CD14-positive monocyte (primary cell): ENCODE measurements around the gene CX3CL1. TPM values are rescaled to one million over a fixed set of nuclear protein-coding genes. Genes with fewer than 3 reads are reported as not detected.

Experiments
- DNase-seq, 3 donors: peaks; one replicate each; pipeline ENCODE4 v3.0.0-alpha.2; 2011 to 2022
- H2AFZ ChIP-seq: 2 replicates; pipeline ENCODE4 v1.6.0; 2012; ENCODE audit warnings: mild to moderate bottlenecking, low read depth, low read length, inconsistent platforms; ENCODE audit not compliant: insufficient read depth, poor library complexity, severe bottlenecking
- H3K27ac ChIP-seq, 2 donors: 1 replicate in 1 of 2; 2 replicates in 1 of 2; pipeline ENCODE4 v1.5.1; 2012 to 2013; ENCODE audit warnings: low read length in 2 of 2, control low read depth in 1 of 2, inconsistent platforms in 1 of 2, low read depth in 1 of 2, mild to moderate bottlenecking in 1 of 2
- H3K27me3 ChIP-seq, 2 donors: one replicate each; pipeline versions ENCODE4 v1.6.0 to v1.6.1; 2011 to 2013; ENCODE audit warnings: low read length in 2 of 2; ENCODE audit not compliant: control insufficient read depth in 2 of 2, insufficient read depth in 2 of 2
- H3K36me3 ChIP-seq, 2 donors: replicated peaks in 1 of 2; 1 replicate in 1 of 2; 2 replicates in 1 of 2; pipeline versions ENCODE4 v1.5.1 to v1.6.1; 2012 to 2013; ENCODE audit warnings: low read length in 2 of 2, control low read depth in 1 of 2, inconsistent platforms in 1 of 2, mild to moderate bottlenecking in 1 of 2; ENCODE audit not compliant: insufficient read depth in 2 of 2, control insufficient read depth in 1 of 2
- H3K4me1 ChIP-seq, 2 donors: 1 replicate in 1 of 2; 2 replicates in 1 of 2; pipeline versions ENCODE4 v1.5.1 to v1.6.1; 2012 to 2013; ENCODE audit warnings: low read length in 2 of 2, control low read depth in 1 of 2, inconsistent platforms in 1 of 2, mild to moderate bottlenecking in 1 of 2, moderate library complexity in 1 of 2; ENCODE audit not compliant: insufficient read depth in 2 of 2, control insufficient read depth in 1 of 2
- H3K4me2 ChIP-seq: replicated peaks from 2 replicates; pipeline ENCODE3; 2012; ENCODE audit warnings: low read length, moderate library complexity, mild to moderate bottlenecking; ENCODE audit not compliant: poor library complexity, severe bottlenecking; ENCODE audit errors: extremely low read depth
- H3K4me3 ChIP-seq, 3 experiments: fragments of 200-600 bp in 1 of 3; sonication (generic) in 1 of 3; replicated peaks in 1 of 3; 1 replicate in 2 of 3; 2 replicates in 1 of 3; pipeline ENCODE4 v1.5.1; 2011 to 2013; ENCODE audit warnings: low read length in 3 of 3, mild to moderate bottlenecking in 3 of 3, control low read depth in 2 of 3, low read depth in 2 of 3, inconsistent platforms in 1 of 3, moderate library complexity in 1 of 3
- H3K79me2 ChIP-seq: 2 replicates; pipeline ENCODE4 v1.6.0; 2012; ENCODE audit warnings: mild to moderate bottlenecking, control low read depth, inconsistent platforms, low read length, moderate library complexity; ENCODE audit not compliant: insufficient read depth
- H3K9ac ChIP-seq: 2 replicates; pipeline ENCODE4 v1.6.0; 2017; ENCODE audit warnings: low read length, mild to moderate bottlenecking; ENCODE audit not compliant: insufficient read depth, poor library complexity, severe bottlenecking
- H3K9me3 ChIP-seq, 2 donors: replicated peaks in 1 of 2; 1 replicate in 1 of 2; 2 replicates in 1 of 2; pipeline versions ENCODE4 v1.5.1 to v1.6.1; 2012 to 2013; ENCODE audit warnings: low read length in 2 of 2, control low read depth in 1 of 2; ENCODE audit not compliant: control insufficient read depth in 1 of 2, insufficient read depth in 1 of 2
- H4K20me1 ChIP-seq: 2 replicates; pipeline ENCODE4 v1.6.0; 2012; ENCODE audit warnings: mild to moderate bottlenecking, low read length, control low read depth, moderate library complexity; ENCODE audit not compliant: insufficient read depth
- H3K27ac Mint-ChIP-seq, 7 donors: one replicate each; pipeline ENCODE4 v1.8.0; 2020; ENCODE audit warnings: mild to moderate bottlenecking in 7 of 7, mixed read lengths in 7 of 7, moderate library complexity in 6 of 7, inconsistent platforms in 2 of 7
- H3K27me3 Mint-ChIP-seq, 3 donors: one replicate each; pipeline ENCODE4 v1.8.0; 2021 to 2022; ENCODE audit warnings: low read depth in 3 of 3, mild to moderate bottlenecking in 3 of 3, mixed read lengths in 3 of 3, moderate library complexity in 3 of 3, inconsistent platforms in 1 of 3
- H3K36me3 Mint-ChIP-seq, 2 donors: one replicate each; pipeline ENCODE4 v1.8.0; 2020; ENCODE audit warnings: mixed read lengths in 2 of 2, inconsistent platforms in 1 of 2, mild to moderate bottlenecking in 1 of 2
- H3K4me1 Mint-ChIP-seq: one replicate; pipeline ENCODE4 v1.8.0; 2020; ENCODE audit warnings: mild to moderate bottlenecking, mixed read lengths
- H3K4me3 Mint-ChIP-seq, 2 donors: one replicate each; pipeline ENCODE4 v1.8.0; 2020; ENCODE audit warnings: mild to moderate bottlenecking in 2 of 2, mixed read lengths in 2 of 2, moderate library complexity in 1 of 2
- H3K9me3 Mint-ChIP-seq, 7 donors: one replicate each; pipeline ENCODE4 v1.8.0; 2020 to 2022; ENCODE audit warnings: mixed read lengths in 7 of 7, mild to moderate bottlenecking in 6 of 7, moderate library complexity in 6 of 7, inconsistent platforms in 2 of 7
- CTCF ChIP-seq: fragments of 200-600 bp; IDR thresholded peaks from one replicate; pipeline ENCODE4 v1.8.0; 2022; ENCODE audit warnings: antibody characterized with exemption, mild to moderate bottlenecking
- WGBS: methylation state at CpG from one replicate; pipeline ENCODE4 v1.1.5; 2013; ENCODE audit warnings: missing lambda C conversion rate; ENCODE audit not compliant: insufficient coverage; 5-methylcytosine and 5-hydroxymethylcytosine counted together
- intact Hi-C, 2 donors: fragments of 100-400 bp; cut with micrococcal nuclease; formaldehyde crosslinking; loops; one replicate each; pipeline versions ENCODE4 v1.15.0 to v1.15.1; 2023
- polyA plus RNA-seq, 3 donors: library from polyadenylated mRNA; depleted of rRNA in 1 of 3; unstranded in 2 of 3; stranded (reverse) in 1 of 3; fragments of 300-500 nt in 2 of 3; fragments of >200 nt in 1 of 3; fragmentation: Illumina TruSeq in 2 of 3; gene quantifications; 1 replicate in 2 of 3; 2 replicates in 1 of 3; pipeline ENCODE4 v1.2.3, GENCODE V29; 2012 to 2021

Gene CX3CL1
- polyA plus RNA-seq, 3 donors, result not detected

GRCh38 chr16:57356547-57356946 is 15.7 kb upstream of the CX3CL1 start:
- Histone ChIP-seq H3K4me2 (no peak overlapping the region), H3K79me2 (no peaks in the 10 kb centered on the region), H2AFZ (no peak overlapping the region), H3K9me3 (no peaks in the 10 kb centered on the region), H3K27me3 (peaks cover 0 to 3% of the 10 kb centered on the region in 2 donors), H3K27ac (no peak overlapping the region), H4K20me1 (no peaks in the 10 kb centered on the region), H3K36me3 (no peaks in the 10 kb centered on the region), H3K4me3 (no peak overlapping the region), H3K9ac (no peak overlapping the region), H3K4me1 (peaks cover 17 to 19% of the 10 kb centered on the region in 2 donors)
- no peaks in the 10 kb centered on the region for H3K36me3 Mint-ChIP-seq
- peak overlapping the region in 1 of 7 donors; percentile 57 for H3K27ac Mint-ChIP-seq
- TF ChIP-seq CTCF, result no peak
- H3K4me3 Mint-ChIP-seq, result no peak overlapping the region
- H3K4me1 Mint-ChIP-seq, result peaks cover 19% of the 10 kb centered on the region
- intact Hi-C loops, result no loop called here
- no peak for DNase-seq
- 70% methylated on average over 2 of the region's 4 CpGs for WGBS
- no peaks in the 10 kb centered on the region for H3K9me3 Mint-ChIP-seq
- peaks cover 10 to 19% (median 18%) of the 10 kb centered on the region in 3 donors for H3K27me3 Mint-ChIP-seq

GRCh38 chr16:57357330-57358085 is 14.8 kb upstream of the CX3CL1 start:
- WGBS, result 42% methylated on average over 7 of the region's 9 CpGs
- H3K4me2 ChIP-seq, result no peak overlapping the region
- H3K27me3 ChIP-seq, result peaks cover 0 to under 1% of the 10 kb centered on the region in 2 donors
- no peaks in the 10 kb centered on the region for H3K36me3 ChIP-seq
- no peaks in the 10 kb centered on the region for H4K20me1 ChIP-seq
- no peaks in the 10 kb centered on the region for H3K9me3 ChIP-seq
- Mint-ChIP-seq H3K9me3 (no peaks in the 10 kb centered on the region), H3K4me1 (peaks cover 19% of the 10 kb centered on the region), H3K27ac (peak overlapping the region; percentile 3 to 83 (median 57)), H3K4me3 (peak overlapping the region in 1 of 2 donors; percentile 19), H3K36me3 (no peaks in the 10 kb centered on the region), H3K27me3 (peaks cover 12 to 13% (median 13%) of the 10 kb centered on the region in 3 donors)
- peak; percentile 53 to 84 (median 59) for DNase-seq
- peak overlapping the region in 1 of 2 donors; percentile 49 for H3K27ac ChIP-seq
- H3K4me3 ChIP-seq, result no peak overlapping the region
- no peak for TF ChIP-seq CTCF
- H2AFZ ChIP-seq, result peak overlapping the region; percentile 32
- no peaks in the 10 kb centered on the region for H3K79me2 ChIP-seq
- peaks cover 17 to 19% of the 10 kb centered on the region in 2 donors for H3K4me1 ChIP-seq
- intact Hi-C loops, result no loop called here
- H3K9ac ChIP-seq, result no peak overlapping the region
